NCI-H82 treated with DMSO at 0.1 percent for 48 hours (cell line): Measurements from ENCODE around the gene SLC26A9.

Source experiments
- DNase-seq: peaks from one replicate; lab custom pipeline; 2025; ENCODE audit not compliant: unreplicated experiment; lab: John Stamatoyannopoulos, UW

SLC26A9 gene

DNA sequence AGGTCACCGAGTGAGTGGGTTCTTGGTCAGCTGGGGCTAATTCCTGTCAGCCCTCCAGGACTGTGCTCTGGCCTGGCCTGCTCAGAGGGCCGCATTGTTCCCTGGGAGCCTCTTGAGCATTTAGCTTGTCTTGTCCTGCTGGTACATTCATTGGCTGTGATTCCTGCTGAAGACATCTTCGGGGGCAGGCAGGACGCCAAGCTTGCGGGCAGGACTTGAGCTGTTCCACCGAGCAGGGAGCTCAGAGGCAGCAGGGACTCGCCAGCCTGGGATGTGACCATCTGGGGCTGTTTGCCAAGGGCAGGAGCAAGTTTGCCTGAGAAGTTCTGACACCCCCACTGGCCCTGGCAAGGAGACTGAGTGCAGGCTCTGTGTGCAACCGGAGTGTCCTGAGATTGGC is 7.0 kb upstream of the SLC26A9 start:
- DNase-seq = no peak

- DNase-seq = no peak
These were observed 6.5 kb upstream of the SLC26A9 start for GRCh38 chr1:205949753-205950152.

DNA sequence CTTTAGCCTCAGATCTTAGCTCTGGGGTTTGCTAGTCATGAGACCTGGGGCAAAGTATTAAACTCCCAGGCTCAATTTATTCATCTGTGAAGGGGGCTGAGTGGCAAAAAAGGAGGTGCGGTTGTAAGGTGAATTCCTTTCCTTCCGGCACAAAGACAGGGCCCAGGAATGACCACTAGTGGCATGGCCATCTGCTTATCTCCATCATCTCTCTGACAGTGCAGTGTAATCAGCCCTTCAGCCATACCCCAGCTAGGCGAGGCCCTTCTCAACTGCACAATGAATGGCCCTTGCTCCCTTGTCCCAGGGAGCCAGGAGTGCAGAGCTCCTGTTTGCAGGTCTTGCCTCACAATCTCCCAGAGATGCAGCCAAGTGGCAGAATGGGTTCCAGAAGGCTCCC is 5.6 kb upstream of the SLC26A9 start:
- DNase-seq = no peak

- DNase-seq = no peak
These were observed 4.8 kb upstream of the SLC26A9 start for GRCh38 chr1:205948039-205948438.

DNA sequence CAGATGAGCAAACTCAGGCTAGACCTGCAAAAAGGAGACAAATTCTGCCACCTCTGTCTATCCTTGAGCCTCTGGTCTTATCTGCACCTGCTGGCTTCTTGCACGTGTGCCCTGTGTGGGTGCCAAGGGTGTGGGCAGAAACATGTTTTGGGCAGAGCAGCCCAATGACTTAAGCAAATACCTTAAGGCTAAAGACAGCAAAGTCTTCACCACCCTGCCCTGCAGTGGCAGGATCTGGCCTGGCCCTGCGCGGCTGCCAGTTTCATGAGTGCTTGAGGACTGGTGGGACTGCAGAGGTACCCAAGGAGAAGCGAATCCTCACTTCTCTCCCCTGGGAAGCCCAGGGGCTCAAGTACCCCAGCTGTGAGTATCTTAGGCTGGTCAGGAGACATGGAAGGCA is 3.8 kb upstream of the SLC26A9 start:
- DNase-seq = no peak

- no peak for DNase-seq
These were observed 1.8 kb upstream of the SLC26A9 start for GRCh38 chr1:205945069-205945468.

GRCh38 chr1:205944525-205944924 is 1.3 kb upstream of the SLC26A9 start:
- DNase-seq = no peak

GRCh38 chr1:205942631-205943159 is 561 bp downstream of the SLC26A9 start:
- no peak for DNase-seq

GRCh38 chr1:205940710-205941109 is 2.5 kb downstream of the SLC26A9 start:
- DNase-seq = no peak

- DNase-seq = no peak
These were observed 3.4 kb downstream of the SLC26A9 start for GRCh38 chr1:205939690-205940330.

DNA sequence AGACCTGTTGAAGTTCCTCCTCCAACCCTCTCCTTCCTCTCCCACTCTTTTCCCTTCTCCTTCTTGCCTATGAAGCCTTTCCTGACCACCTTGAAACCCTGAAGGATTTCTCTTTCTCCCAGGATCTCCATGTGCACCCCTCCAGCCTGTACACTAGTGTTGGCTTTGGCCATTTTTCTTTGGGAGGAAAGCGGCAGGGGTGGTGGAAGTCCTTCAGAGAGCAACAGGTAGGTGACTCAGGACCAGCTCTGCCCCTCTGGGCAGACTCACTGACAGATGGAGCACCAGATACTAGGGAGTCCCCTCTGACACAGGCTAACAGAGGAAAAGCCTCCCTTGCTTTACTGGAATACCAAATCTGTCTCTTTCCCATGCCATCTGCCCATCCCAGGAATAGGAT is 4.6 kb downstream of the SLC26A9 start:
- DNase-seq = no peak

GRCh38 chr1:205936846-205937586 is 6.2 kb downstream of the SLC26A9 start:
- DNase-seq = no peak

DNA sequence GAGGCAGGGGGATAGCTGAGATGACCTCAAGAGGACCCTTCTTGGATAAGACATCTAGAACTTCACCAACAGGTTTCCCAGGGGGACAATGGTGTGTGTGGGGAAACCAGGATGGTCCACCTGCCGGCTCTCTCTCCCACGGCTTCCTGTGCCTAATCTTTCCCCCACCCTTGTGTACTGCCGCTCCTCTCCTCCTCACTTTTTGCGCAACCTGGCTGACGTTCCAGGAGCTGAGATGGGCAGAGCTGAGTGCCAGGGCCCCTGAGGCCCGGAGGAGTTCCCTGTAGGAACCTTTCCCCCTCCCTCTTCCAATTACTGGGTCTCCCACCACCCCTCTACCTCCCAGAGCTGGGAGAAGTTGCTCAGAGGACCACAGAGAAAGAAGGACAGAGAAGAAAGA is 6.9 kb downstream of the SLC26A9 start:
- DNase-seq = no peak

GRCh38 chr1:205935869-205936268 is 7.4 kb downstream of the SLC26A9 start:
- DNase-seq = no peak

- no peak for DNase-seq
These were observed 8.5 kb downstream of the SLC26A9 start for GRCh38 chr1:205934788-205935187.

DNA sequence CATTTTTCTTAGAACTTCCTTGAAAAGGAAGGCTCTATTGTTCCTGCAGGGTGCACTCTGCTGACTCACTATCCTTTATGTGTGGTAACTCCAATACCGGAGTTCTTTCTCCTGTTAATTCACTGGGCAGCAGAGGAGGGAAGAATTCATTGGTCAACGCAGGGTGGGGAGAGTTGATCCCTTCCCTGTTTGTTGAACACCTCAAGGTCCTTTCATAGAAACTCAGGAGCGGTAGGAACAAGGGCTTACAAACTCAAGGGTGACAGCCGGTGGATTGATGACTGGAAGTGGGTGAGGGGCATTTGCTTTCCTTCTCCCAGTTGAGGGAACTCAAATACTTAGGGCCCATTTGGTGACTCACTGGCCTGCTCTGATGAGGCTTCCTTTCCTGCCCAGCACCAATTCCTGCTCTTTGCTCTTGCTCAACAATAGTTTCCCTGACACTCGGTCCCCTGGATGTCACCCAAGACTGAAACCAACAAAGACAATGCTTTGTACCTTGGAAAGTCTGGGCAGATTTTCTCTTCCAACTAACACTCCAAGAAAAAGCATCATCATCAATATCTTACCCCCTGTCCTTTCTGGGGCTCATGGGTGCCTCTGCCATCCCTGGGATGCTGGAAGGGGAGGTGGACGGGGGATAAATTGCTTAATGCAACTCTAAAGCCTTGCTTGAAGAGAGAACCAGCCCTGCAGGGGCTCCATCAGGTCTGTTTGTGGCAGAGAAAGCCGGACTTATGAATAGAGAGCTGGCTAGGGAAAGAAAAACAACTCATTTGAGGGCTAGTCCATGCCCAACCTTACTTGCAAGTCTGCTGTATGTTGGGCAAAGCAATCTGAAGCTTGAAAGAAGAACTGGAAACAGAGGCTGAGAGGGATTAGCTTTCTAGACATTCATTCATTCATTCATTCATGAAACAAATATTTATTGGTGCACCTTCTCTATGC is 9.3 kb downstream of the SLC26A9 start:
- no peak for DNase-seq

- DNase-seq = no peak
These were observed 10.5 kb downstream of the SLC26A9 start for GRCh38 chr1:205932776-205933175.

DNA sequence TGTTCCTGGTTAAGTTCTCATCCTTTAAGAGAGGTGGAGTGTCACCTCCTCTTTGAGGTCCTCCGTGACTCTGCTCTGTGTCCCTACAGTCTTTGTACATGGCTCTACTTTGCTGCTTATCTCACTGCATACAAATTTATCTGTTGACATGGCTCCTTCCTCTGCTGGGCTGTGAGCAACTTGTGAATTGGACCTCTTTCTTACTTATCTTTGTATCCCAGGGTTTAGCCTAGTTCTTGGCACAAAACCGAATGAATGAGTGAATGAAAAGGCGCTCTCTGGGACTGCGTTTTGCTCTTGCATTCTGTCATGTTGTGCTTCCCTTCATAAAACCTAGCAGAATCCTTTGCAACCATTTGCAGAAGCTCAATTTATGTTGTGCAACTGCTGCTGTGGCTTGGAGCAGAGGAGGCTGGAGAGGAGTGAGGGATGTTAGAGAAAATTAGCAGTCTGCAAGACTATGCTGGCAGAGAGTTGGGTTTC is 12.4 kb downstream of the SLC26A9 start:
- no peak for DNase-seq

- DNase-seq = no peak
These were observed 13.1 kb downstream of the SLC26A9 start for GRCh38 chr1:205930195-205930577.

GRCh38 chr1:205929496-205930194 is 13.6 kb downstream of the SLC26A9 start:
- no peak for DNase-seq

GRCh38 chr1:205928317-205928716 is 14.9 kb downstream of the SLC26A9 start:
- DNase-seq = no peak
